Smooth muscle cell (in vitro differentiated cells): ENCODE data around the gene CAMSAP1. TPM values are rescaled to one million over a fixed set of nuclear protein-coding genes. Genes with fewer than 3 reads are reported as not detected.

ENCODE experiments used
- DNase-seq: peaks from one replicate; lab custom pipeline; 2025; ENCODE audit not compliant: unreplicated experiment; lab: John Stamatoyannopoulos, UW
- H2AFZ ChIP-seq: fragments of 200-600 bp; sonication (generic); 2 replicates; pipeline ENCODE4 v1.6.0; 2016; ENCODE audit warnings: antibody characterized with exemption, low read depth, mild to moderate bottlenecking
- H3F3A ChIP-seq: fragments of 200-600 bp; sonication (generic); 2 replicates; pipeline ENCODE4 v1.6.0; 2017; ENCODE audit warnings: antibody characterized with exemption, low read depth
- H3K27ac ChIP-seq: fragments of 200-600 bp; sonication (generic); 2 replicates; pipeline ENCODE4 v1.5.1; 2016; ENCODE audit warnings: low read depth, mild to moderate bottlenecking
- H3K27me3 ChIP-seq: fragments of 200-600 bp; sonication (generic); 2 replicates; pipeline ENCODE4 v1.6.1; 2016; ENCODE audit warnings: low read depth, mild to moderate bottlenecking
- H3K36me3 ChIP-seq: fragments of 200-600 bp; sonication (generic); 2 replicates; pipeline ENCODE4 v1.5.1; 2016; ENCODE audit warnings: low read depth
- H3K4me1 ChIP-seq: fragments of 200-600 bp; sonication (generic); 2 replicates; pipeline ENCODE4 v1.5.1; 2016; ENCODE audit warnings: low read depth
- H3K4me2 ChIP-seq: fragments of 200-600 bp; sonication (generic); 2 replicates; pipeline ENCODE4 v1.6.0; 2016; ENCODE audit warnings: mild to moderate bottlenecking
- H3K4me3 ChIP-seq: fragments of 200-600 bp; sonication (generic); 2 replicates; pipeline ENCODE4 v1.5.1; 2016; ENCODE audit warnings: mild to moderate bottlenecking
- H3K79me2 ChIP-seq: fragments of 200-600 bp; sonication (generic); 2 replicates; pipeline ENCODE4 v1.6.0; 2016; ENCODE audit warnings: low read depth, mild to moderate bottlenecking
- H3K9ac ChIP-seq: fragments of 200-600 bp; sonication (generic); 2 replicates; pipeline ENCODE4 v1.6.0; 2016; ENCODE audit warnings: low read depth
- H3K9me3 ChIP-seq: fragments of 200-600 bp; sonication (generic); replicated peaks from 2 replicates; pipeline ENCODE4 v1.5.1; 2016; ENCODE audit warnings: low read depth
- H4K20me1 ChIP-seq: fragments of 200-600 bp; sonication (generic); 2 replicates; pipeline ENCODE4 v1.6.0; 2016; ENCODE audit warnings: low read depth
- WGBS: methylation state at CpG from one replicate; pipeline ENCODE4 v1.1.7; 2016; ENCODE audit warnings: low lambda C conversion rate; 5-methylcytosine and 5-hydroxymethylcytosine counted together
- polyA plus RNA-seq: library from polyadenylated mRNA; unstranded; fragments of >200 nt; fragmentation: Nextera tagmentation; extraction: Ambion mirVana; gene quantifications from 2 replicates; pipeline ENCODE4 v1.2.1, GENCODE V29; 2016
- total RNA-seq: library from RNA; depleted of rRNA; stranded (reverse); fragments of >200 nt; gene quantifications from 2 replicates; pipeline ENCODE4 v1.2.3, GENCODE V29; 2014
- TF ChIP-seq, protein P1 (sequence below): fragments of 200-600 bp; sonication (generic); IDR thresholded peaks from 2 replicates; pipeline ENCODE4 v1.5.1; 2017; ENCODE audit warnings: borderline replicate concordance, mild to moderate bottlenecking, antibody characterized with exemption; ENCODE audit not compliant: insufficient read depth, poor library complexity, severe bottlenecking

The CAMSAP1 gene
- total and polyA plus RNA-seq, 2 experiments from 2014 or later, result 5.4 to 17.8 TPM

DNA sequence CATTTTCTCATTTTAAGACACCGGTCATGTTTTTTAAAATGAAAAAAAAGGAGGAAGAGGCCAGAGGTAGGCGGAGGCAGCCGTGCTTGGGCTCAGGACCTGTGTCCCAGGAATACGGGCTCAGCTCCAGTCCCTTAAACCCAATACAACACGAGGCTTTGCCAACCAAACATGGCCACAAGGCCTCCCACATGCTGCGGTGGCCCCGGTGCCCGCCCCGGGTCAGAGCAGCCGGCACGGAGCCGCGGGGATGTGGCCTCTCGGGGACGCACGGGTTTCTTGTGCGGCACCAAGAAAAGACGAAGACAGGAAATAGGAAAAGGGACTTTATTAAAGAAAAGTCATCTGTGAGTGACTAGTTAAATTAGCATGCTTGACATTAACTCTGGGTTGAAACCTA, 25.3 kb upstream of the CAMSAP1 start:
- 97% methylated on average over 18 of the region's 18 CpGs for WGBS
- Histone ChIP-seq H3K9ac (no peak overlapping the region), H3K4me2 (no peak overlapping the region), H4K20me1 (peaks cover 25% of the 10 kb centered on the region), H3K27me3 (no peaks in the 10 kb centered on the region), H3K4me3 (no peak overlapping the region), H3F3A (no peaks in the 10 kb centered on the region), H3K36me3 (peaks cover 15% of the 10 kb centered on the region), H3K4me1 (no peaks in the 10 kb centered on the region), H3K27ac (no peak overlapping the region), H3K9me3 (no peaks in the 10 kb centered on the region), H3K79me2 (no peaks in the 10 kb centered on the region), H2AFZ (no peak overlapping the region)
- TF ChIP-seq, protein P1, sequence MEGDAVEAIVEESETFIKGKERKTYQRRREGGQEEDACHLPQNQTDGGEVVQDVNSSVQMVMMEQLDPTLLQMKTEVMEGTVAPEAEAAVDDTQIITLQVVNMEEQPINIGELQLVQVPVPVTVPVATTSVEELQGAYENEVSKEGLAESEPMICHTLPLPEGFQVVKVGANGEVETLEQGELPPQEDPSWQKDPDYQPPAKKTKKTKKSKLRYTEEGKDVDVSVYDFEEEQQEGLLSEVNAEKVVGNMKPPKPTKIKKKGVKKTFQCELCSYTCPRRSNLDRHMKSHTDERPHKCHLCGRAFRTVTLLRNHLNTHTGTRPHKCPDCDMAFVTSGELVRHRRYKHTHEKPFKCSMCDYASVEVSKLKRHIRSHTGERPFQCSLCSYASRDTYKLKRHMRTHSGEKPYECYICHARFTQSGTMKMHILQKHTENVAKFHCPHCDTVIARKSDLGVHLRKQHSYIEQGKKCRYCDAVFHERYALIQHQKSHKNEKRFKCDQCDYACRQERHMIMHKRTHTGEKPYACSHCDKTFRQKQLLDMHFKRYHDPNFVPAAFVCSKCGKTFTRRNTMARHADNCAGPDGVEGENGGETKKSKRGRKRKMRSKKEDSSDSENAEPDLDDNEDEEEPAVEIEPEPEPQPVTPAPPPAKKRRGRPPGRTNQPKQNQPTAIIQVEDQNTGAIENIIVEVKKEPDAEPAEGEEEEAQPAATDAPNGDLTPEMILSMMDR, result no peak
- no peak for DNase-seq

DNA sequence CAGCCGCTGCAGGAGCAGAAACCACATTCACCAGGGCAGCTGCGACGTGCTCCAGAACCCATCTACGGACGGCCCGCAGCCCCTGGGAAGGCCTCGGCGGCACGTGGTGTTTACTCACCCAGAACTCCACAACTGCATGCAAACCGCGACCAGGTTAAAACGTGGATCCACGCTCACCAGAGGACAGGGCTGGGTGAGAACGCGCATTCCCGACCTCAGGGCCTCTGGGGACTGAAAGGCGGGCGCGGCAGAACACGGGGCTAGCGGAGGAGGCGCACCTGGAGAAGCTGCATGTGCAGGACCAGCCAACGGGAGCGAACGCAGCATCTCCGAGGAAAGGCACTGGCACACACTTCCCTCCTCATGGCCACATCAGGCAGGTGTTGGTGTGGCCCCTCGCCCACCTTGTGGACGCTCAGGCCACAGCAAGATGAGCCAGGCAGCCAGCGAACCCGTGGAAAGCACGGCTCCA, 24.0 kb upstream of the CAMSAP1 start:
- Histone ChIP-seq H3K9ac (no peak overlapping the region), H3F3A (no peaks in the 10 kb centered on the region), H3K4me3 (no peak overlapping the region), H3K4me1 (no peaks in the 10 kb centered on the region), H4K20me1 (peaks cover 36% of the 10 kb centered on the region), H3K27ac (no peak overlapping the region), H2AFZ (no peak overlapping the region), H3K27me3 (no peaks in the 10 kb centered on the region), H3K9me3 (no peaks in the 10 kb centered on the region), H3K36me3 (peaks cover 5% of the 10 kb centered on the region), H3K4me2 (no peak overlapping the region), H3K79me2 (no peaks in the 10 kb centered on the region)
- TF ChIP-seq, protein P1, result no peak
- WGBS, result 98% methylated on average over 31 of the region's 31 CpGs
- DNase-seq, result no peak

DNA sequence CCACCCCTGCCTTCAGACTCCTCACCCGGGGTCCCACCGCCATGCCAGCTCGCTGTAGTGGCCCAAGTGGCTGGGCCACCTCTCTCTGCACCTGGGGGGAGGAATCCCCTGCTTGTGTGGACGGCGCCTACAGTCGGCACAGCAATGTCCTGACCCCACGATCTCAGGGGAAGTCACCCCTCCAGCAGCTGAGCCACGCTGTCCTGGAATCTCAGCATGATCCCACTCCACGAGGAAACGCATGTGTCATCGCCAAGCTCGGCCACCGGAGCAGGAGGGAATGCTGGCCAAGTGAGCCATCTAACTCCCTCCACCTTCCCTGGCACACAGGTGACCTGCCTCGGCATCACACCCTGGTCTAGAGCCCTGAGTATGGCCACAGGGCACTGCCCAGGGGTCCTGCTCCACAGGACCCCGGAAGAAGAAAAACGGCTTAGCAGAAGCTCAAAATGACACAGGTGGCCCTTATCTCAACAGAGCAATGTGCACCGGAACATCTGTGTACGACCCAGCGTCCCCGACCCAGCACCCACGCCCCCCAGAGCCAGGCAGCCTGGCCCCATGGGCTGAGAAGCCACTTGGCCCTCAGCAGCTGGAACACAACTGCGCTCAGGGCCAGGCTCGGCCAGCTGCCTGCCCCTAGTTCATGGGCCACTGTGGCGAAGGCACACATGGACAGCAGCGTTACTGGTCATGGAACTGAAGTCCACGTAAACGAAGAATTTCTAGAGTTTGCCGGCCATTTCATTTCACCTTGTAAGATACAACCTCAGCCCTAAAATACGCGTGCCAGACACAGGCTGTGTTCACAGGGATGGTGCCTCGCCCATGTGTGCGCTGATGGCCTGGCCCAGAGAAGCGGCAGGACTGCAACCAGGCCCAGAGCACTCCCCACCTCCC, 23.4 kb upstream of the CAMSAP1 start:
- peaks cover 38% of the 10 kb centered on the region for H4K20me1 ChIP-seq
- no peak overlapping the region for H3K27ac ChIP-seq
- H3K4me3 ChIP-seq, result no peak overlapping the region
- H3K27me3 ChIP-seq, result no peaks in the 10 kb centered on the region
- H2AFZ ChIP-seq, result no peak overlapping the region
- no peaks in the 10 kb centered on the region for H3K36me3 ChIP-seq
- H3K9me3 ChIP-seq, result no peaks in the 10 kb centered on the region
- H3F3A ChIP-seq, result no peaks in the 10 kb centered on the region
- H3K4me1 ChIP-seq, result no peaks in the 10 kb centered on the region
- H3K9ac ChIP-seq, result no peak overlapping the region
- 96% methylated on average over 33 of the region's 33 CpGs for WGBS
- TF ChIP-seq, protein P1, result no peak
- no peak for DNase-seq
- H3K4me2 ChIP-seq, result no peak overlapping the region
- H3K79me2 ChIP-seq, result no peaks in the 10 kb centered on the region
